Renal pelvis (tissue), 4 donors: ENCODE results near the gene ADM5. TPM values are rescaled to one million over a fixed set of nuclear protein-coding genes. Genes with fewer than 3 reads are reported as not detected.

Source experiments
- DNase-seq: peaks from one replicate; pipeline ENCODE4 v3.0.0-alpha.2; 2013
- polyA plus RNA-seq, 3 donors: library from polyadenylated mRNA; unstranded; fragments of 120-200 nt; gene quantifications; one replicate each; pipeline ENCODE4 v1.2.1, GENCODE V29; 2013; ENCODE audit not compliant: insufficient read length in 3 of 3

Gene ADM5
- polyA plus RNA-seq, 3 donors, result 1.3 to 2.3 (median 2.1) TPM

DNA sequence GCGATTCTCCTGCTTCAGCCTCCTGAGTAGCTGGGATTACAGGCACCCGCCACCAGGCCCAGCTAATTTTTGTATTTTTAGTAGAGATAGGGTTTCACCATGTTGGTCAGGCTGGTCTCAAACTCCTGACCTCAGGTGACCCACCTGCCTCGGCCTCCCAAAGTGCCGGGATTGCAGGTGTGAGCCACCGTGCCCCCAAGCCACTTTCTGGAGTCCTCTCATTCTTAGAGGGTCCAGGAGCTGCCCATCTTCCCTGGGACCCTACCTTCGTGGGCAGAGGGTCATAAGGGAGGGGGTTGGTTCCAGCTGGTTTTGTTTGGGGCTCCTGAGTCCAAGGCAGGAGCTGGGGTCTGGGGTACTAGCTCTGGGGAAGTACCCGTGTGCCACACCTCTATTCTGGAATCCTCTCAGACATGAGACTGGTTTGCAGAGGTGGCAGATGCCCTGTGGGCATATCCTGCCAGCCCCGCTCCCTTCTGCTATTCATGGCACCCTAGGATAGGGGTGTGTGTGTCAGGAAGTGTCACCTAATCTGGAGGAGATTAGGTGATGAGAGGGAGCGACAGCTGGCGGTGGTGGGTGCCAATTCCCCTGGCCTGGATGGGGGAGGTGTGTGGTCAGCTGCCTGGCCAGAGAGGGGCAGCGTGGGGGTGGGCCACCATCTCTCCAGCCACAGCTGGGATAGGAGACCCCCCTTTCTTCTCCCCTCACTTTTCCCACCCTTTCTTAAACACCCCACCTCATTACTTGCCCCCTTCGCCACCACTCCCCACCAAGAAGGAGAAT is 10.2 kb upstream of the ADM5 start:
- no peak for DNase-seq

DNA sequence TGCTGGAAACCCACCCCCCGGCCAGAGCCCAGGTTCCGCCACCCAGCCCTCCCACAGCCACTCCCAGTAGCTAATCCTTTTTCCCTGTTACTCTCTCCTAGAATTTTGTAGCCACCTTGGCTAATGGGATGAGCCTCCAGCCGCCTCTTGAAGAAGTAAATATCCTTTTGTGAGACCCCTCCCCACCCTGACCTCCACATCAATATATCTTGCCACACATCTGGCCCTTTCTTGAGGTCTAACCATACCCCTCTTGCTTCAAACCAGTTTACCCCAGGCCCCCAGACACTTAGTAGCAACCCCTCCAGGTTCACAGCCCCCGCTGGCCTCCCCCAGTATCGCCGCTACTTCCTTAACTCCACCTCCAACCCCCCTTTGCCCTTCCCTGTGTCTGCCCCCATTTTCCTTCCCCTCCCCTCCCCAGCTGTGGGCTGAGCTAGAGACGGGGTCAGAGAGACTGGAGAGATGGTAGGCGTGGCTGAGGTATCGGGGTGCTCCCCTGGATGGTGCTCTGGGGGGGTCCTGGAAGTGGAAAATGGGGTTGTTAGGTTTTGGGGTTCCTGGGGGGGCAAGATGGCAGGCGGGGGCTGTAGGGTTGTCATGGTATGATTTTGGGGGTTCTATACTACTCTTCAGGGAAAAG is 9.5 kb upstream of the ADM5 start:
- DNase-seq, result no peak

DNA sequence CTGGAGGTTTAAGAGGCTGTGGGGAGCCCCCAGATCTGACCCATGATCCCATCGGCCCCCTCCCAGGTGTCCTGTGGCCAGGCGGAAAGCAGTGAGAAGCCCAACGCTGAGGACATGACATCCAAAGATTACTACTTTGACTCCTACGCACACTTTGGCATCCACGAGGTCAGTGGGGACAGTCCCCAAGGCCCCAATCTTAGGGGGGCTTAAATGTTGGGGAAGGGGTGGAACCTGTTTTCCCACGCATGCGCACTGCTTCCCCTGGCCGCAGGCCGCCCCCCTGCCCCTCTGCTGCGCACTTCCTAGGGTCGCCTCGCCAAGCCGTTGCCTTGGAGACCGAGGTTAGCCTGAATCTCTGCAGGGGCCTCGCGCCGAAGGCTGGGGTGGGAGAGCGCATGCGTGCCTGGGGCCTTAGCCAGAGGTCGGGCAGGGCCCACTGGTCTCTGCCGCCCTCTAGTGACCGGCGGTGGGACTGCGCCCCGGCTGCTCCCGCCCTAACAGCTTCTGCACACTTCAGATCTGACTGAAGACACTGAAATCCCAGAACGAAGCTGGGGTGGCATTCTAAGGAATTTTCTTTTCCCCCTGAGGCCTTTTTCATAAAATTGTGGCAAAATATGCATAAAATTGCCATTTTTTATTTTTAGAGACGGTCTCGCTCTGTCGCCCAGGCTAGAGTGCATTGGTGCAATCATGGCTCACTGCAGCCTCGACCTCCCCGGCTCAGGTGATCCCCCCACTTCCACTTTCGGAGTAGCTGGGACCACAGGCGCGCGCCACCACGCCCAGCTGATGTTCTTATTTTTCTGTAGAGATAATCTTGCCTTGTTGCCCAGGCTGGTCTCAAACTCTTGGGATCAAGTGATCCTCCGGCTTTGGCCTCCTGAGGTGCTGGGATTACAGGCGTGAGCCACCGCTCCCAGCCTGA is 8.7 kb upstream of the ADM5 start:
- DNase-seq, result peak; percentile 93

DNA sequence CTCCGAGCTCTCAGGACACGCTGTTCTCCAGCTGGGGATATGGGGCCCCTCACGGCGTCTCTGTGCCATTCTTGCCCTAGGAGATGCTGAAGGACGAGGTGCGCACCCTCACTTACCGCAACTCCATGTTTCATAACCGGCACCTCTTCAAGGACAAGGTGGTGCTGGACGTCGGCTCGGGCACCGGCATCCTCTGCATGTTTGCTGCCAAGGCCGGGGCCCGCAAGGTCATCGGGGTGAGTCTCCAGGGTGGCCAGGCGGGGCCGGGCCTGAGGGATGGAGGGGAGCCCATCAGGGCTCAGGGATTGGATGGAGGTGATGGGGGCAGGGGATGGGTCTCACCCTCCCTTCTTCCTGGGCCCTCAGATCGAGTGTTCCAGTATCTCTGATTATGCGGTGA is 7.6 kb upstream of the ADM5 start:
- no peak for DNase-seq

DNA sequence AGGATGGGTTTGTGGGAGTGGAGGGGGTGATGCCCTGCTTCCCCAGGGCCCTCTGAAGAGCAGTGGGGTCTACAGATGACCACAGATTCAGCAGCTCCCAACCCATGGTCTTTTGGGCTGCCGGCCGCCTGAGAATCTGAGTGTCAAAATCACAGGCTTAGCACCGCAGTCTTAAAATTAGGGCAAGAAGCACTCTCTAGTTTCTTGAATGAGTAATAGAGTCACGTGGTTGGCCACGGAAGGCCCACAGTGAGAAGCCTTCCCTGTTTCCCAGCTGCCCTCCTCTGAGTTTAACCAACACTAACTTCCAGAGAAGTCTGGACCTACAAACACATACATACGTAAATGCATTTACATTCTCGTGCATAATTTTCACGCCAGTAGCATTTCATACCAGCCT is 7.1 kb upstream of the ADM5 start:
- DNase-seq, result no peak

DNA sequence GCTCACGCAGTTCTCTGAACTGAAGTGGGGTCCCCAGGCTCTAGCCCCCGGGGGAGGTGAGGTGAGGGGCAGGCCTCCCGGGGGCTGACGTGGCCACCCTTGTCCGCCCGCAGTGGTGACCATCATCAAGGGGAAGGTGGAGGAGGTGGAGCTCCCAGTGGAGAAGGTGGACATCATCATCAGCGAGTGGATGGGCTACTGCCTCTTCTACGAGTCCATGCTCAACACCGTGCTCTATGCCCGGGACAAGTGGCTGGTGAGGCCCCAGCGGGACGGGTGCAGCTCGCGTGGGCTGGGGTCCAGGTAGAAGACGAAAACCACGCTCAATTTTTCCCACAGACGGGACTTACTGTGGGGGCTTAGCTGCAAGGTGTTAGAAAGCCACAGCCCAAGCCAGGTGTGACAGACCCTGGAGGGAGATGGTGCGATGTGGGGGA is 5.6 kb upstream of the ADM5 start:
- DNase-seq, result no peak

DNA sequence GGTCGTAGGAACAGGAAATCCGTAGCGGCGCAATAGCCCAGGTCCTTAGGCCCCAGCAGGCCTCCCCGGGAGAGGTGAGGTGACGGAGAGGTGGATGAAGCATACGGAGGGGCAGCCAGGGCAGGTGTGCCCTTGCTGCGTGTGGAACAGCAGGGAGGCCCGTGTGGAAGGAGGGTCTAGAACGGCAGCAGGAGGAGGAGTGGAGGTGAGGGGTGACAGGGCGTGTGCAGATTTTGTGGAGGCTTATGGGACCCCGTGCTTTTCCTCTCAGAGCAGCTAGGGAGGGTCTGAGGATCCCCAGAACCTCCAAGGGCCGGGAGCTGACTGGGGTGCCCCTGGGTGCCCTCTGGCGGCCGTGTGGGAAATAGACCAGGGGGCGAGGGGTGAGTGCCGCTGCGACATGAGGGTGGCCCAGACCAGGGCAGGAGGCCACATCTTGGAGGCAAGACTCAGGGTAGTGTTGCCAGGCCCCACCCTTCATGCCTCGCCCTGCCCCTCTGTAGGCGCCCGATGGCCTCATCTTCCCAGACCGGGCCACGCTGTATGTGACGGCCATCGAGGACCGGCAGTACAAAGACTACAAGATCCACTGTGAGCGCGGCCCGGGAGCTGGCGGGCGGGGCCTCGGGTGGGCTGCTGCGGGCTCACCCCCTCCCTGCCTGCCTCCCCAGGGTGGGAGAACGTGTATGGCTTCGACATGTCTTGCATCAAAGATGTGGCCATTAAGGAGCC is 5.0 kb upstream of the ADM5 start:
- DNase-seq, result no peak

DNA sequence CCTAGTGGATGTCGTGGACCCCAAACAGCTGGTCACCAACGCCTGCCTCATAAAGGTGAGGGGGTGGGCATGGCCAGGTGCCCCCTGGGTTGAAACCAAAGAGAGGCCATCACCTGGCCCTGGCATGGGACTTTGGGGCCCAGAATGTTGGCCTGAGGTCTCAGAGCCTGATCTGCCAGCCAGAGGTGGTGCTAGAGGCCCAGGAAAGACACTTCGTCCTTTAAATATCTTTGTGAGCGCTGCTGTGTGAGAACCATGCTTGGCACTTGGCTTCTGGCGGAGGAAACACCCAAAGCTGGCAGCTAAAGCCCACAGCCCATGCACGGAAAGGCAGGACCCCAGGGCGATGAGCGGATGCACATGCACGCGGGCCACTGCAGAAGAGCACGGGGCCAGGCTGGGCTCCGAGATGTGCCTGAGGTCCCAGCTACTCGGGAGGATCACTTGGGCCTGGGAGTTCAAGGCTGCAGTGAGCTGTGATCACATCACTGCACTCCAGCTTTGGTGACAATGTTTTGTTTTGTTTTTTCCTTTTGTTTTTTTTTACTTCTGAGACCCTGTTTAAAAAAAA is 4.3 kb upstream of the ADM5 start:
- no peak for DNase-seq

DNA sequence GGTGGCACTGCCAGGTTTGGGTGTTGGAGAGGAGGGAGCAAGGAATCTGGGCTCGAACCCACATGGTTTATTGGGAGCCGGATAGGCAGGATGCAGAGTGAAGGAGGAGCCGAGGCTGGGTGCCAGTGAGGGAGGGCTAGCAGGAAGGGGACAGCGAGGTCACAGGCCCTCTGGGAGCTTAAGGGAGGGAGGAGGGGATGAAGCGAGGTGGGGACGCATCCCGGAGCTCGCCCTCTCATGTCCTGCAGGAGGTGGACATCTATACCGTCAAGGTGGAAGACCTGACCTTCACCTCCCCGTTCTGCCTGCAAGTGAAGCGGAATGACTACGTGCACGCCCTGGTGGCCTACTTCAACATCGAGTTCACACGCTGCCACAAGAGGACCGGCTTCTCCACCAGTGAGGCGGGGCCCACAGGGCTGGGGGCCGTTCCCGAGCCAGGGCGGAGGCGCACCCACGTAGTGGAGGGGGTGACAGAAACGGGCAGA is 3.5 kb upstream of the ADM5 start:
- no peak for DNase-seq

DNA sequence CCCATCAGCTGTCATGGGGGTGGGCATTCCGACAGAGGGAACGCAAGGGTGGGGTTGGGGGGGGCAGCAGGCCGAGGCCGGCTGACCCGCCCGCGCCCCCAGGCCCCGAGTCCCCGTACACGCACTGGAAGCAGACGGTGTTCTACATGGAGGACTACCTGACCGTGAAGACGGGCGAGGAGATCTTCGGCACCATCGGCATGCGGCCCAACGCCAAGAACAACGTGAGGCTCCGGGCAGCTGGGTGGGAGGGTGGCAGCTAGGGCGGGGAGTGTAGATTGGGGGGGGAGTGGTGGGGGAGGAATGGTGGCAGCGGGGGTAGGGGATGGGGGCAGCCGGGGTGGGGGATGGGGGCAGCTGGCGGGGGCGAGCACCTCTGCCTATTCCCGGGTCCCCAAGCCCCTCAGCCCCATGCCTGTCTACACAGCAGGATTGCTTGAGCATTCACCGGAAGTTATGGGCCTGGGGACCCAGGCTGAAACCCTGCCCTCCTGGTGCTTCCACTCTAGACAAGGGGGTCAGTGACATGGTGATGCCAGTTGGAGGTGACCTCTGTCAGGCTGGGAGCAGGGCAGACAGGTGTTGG is 2.8 kb upstream of the ADM5 start:
- no peak for DNase-seq

DNA sequence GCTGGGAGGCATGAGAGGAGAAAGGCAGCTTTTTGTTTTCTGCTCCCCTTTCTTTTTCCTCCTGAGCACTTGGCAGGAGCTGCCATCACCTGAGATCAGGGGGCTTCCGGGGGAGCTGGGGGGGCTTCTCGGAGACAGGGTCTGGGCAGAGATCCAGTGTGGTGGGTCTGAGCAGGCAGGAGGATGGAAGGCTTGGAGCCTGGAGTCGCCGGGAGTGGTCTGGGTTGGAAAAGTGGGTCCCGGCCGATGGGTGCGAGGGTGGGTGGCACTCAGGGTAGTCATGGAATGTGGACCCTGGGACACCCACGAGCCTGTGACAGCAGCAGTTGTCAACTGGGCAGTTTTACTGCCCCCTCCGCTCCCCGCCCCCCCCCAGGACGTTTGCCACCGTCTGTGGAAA is 2.2 kb upstream of the ADM5 start:
- DNase-seq, result no peak

DNA sequence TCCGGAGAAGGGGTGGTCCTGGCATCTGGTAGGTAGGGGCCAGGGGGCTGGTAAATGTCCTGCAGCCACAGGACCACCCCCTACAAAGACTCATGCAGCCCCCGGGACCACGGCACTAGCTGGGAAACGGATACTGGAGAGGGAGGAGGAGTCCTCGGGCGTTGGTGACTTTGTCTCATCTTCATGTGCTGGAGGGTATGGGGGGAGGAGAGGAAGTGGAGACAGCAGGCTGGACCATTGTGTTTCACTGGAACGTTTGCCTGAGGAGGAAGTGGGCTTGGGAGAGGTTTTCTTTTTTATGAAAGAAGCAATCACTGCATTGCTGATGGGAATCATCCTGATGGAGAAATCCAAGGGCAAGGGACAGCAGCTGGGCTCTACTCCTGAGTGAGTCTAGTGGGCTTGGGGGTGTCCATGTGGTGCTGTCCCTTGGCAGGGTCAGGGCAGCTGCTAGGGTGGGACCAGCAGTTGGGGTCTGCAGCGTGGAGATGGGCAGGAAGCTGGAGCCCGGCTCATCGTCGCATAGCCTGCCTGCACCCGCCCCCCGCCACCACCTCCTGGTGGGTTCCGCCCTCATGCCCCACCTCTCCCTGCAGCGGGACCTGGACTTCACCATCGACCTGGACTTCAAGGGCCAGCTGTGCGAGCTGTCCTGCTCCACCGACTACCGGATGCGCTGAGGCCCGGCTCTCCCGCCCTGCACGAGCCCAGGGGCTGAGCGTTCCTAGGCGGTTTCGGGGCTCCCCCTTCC is 1.7 kb upstream of the ADM5 start:
- DNase-seq, result no peak

DNA sequence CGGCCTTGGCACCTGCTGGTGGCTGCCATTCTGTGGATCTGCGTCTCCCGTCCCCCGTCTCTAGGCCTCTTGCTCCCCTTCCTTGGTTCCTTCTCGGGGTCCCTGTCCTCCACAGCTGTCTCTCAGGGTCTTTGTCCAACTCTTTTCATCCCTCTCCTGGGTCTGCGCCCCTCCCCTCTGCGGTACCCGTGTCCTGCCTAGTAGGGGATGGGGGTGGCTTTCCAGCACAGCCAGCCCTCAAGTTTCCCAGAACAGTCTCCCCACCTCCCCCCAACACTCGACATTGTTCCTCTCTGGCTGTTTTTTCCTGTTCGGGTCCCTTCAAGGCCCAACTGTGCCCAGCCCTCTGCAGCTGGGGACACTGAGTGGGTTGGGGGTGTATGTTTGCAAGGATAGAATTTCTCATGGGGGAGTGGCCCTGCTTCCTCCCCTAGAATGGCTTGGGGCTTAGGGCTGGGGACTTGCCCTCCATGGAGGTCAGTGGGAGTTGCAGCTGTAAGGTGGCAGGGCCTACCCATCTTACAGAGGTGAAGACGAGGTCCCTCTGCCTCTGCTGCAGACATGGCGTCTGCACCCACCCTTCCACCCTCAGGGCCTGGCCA is 762 bp upstream of the ADM5 start:
- DNase-seq, result no peak

DNA sequence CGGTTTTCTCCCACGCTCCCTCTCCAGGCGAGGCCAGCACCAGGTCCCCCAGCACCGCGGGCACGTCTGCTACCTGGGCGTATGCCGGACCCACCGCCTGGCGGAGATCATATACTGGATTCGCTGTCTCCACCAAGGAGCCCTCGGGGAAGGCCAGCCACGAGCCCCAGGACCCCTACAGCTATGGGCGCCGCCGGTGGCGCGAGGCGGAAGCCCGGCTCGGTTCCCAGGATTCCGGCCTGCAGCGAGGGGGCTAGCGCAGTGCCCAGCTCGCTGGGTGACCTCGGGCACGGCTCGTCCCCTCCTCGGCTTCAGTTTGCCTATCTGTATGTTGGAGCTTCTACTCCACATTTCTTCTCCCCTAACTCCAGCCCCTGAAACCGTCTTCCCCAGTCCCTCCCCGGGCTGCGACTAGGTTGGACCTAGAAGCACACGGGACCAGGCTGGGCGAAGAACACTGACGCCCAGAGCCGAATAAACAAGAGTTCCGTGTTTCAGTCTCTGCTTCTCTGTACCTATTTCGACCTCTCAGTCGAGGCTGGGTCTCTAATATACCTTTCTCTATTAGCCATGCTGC is 773 bp downstream of the ADM5 start:
- DNase-seq, result no peak

DNA sequence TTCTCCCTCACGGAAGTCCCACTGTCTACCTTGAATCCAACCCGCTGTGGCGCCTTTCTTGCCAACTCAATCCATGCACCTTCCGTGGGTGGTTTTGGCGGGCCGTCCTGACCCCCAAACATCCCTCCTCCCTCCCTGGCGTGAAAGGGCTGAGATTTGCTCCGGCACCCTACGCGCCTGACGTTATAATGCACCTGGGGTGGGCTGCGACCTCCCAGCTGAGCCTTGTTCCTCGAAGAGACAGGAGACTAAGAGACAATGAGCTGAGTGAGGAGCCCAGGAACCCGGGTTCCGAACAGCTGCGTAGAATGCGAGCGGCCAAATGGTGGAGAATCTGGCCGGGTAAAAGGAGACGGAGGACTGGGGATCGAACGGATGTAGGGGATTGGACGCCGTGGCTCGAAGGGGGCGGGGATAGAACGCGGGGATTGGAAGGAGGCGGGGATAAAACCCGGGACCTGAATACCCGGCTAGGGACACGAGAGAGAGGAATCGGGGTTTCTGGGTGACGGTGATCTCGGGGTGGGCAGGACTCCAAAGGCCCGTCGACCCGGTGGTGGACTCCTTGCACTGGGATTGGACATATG is 1.4 kb downstream of the ADM5 start, which contains the start of gene CPT1C:
Gene CPT1C, plus strand, starts transcription at position 461 of the 587 bp plus-strand sequence. CDS start 1,137 bp downstream, outside the sequence.
- DNase-seq, result peak; percentile 66

DNA sequence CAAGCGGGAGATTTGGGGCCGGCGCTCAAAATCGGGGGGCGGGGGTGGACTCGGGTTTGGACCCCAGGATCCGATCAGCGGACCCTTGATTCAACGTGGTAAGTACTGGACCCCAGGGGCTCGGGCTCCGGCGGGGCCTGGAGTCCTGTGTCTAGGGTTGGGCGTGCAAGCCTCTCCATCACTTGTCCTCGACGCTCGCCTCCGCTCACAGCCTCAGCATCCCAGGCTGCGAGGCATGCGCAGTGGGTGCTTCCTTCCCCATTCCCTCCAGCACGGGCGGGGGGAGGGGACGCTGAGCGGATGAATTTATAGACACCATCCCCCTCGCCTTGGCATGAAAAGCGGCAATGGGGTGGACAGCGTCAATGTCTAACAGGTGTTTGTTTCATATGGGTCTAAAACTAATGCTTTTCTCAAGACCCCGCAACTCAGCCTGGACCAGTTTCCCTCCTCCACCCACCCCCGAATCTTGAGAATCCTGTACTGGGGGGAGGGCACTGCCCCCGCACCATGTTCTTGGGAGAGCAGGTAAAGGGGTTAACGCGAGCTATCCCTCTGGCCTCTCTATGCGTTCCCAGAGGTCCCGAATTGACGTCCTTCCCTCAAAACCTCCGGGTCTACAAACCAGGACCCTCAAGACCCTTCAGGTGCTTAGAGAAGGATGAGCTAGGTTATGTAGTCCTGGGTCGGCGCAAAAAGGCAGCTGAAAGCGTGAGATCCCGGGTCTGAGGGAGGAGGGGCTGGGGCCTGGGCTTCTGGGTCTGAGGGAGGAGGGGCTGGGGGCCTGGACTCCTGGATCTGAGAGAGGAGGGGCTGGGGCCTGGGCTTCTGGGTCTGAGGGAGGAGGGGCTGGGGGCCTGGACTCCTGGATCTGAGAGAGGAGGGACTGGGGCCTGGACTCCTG is 2.1 kb downstream of the ADM5 start:
- DNase-seq, result peak; percentile 71

DNA sequence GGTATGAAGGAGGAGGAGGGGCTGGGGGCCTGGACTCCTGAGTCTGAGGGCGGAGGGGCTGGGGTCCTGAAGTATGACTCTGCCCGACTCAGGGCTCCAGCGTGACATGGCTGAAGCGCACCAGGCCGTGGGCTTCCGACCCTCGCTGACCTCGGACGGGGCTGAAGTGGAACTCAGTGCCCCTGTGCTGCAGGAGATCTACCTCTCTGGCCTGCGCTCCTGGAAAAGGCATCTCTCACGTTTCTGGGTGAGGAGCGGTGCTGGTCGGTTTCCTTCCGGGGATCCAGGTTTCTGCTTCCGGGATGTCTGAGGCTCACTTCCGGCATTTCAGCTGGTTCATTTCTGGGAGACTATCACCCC is 2.7 kb downstream of the ADM5 start:
- DNase-seq, result no peak

DNA sequence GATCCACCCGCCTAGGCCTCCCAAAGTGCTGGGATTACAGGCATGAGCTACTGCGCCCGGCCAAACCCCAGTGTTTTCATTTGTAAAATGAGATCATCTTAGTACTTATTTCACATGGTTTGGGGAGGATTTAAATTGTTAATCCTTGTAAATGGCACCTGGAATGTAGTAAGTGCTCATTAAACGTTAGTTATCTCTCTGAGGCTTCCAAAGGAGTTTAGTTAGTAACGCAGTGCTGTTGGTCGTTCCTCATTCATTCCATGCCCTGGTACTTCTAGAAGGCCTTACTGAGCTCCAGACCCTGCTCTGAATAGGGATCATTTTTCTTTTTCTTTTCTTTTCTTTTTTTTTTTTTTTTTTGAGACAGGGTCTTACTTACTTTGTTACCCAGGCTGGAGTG is 6.7 kb downstream of the ADM5 start:
- no peak for DNase-seq
